Loucy (cell line): ENCODE data around the gene SERPINA1.

Source experiments
- CTCF ChIP-seq: fragments of 200-600 bp; sonication (generic); conservative IDR thresholded peaks from 2 replicates; pipeline ENCODE4 v1.5.1; 2014; ENCODE audit warnings: mild to moderate bottlenecking, antibody characterized with exemption, low read length
- EZH2phosphoT487 ChIP-seq: fragments of 200-600 bp; IDR thresholded peaks from 2 replicates; pipeline ENCODE4 v1.6.1; 2018; ENCODE audit warnings: antibody characterized with exemption, mild to moderate bottlenecking, moderate library complexity, borderline replicate concordance

GRCh38 chr14:94337274-94337673, 51.1 kb downstream of the SERPINA1 start:
- TF ChIP-seq CTCF (no peak), EZH2phosphoT487 (no peak)
